Measurements from ENCODE around the gene STK32B.

The STK32B gene

GRCh38 chr4:5118091-5118786 is 67.0 kb downstream of the STK32B start:
- Histone ChIP-seq H3K27me3 (no peaks in the 10 kb centered on the region), H3K36me3 (no peaks in the 10 kb centered on the region), H3K9me3 (no peaks in the 10 kb centered on the region), H3K4me1 (no peaks in the 10 kb centered on the region), H3K27ac (no peak overlapping the region), H3K4me3 (no peak overlapping the region)
- no peak for DNase-seq
- intact Hi-C loops (cut with DNase I; ENCODE audit: low total_unique reads): no loop called here
- TF ChIP-seq, protein P1, sequence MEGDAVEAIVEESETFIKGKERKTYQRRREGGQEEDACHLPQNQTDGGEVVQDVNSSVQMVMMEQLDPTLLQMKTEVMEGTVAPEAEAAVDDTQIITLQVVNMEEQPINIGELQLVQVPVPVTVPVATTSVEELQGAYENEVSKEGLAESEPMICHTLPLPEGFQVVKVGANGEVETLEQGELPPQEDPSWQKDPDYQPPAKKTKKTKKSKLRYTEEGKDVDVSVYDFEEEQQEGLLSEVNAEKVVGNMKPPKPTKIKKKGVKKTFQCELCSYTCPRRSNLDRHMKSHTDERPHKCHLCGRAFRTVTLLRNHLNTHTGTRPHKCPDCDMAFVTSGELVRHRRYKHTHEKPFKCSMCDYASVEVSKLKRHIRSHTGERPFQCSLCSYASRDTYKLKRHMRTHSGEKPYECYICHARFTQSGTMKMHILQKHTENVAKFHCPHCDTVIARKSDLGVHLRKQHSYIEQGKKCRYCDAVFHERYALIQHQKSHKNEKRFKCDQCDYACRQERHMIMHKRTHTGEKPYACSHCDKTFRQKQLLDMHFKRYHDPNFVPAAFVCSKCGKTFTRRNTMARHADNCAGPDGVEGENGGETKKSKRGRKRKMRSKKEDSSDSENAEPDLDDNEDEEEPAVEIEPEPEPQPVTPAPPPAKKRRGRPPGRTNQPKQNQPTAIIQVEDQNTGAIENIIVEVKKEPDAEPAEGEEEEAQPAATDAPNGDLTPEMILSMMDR (IDR thresholded peaks at IDR 0.05): no peak

DNA sequence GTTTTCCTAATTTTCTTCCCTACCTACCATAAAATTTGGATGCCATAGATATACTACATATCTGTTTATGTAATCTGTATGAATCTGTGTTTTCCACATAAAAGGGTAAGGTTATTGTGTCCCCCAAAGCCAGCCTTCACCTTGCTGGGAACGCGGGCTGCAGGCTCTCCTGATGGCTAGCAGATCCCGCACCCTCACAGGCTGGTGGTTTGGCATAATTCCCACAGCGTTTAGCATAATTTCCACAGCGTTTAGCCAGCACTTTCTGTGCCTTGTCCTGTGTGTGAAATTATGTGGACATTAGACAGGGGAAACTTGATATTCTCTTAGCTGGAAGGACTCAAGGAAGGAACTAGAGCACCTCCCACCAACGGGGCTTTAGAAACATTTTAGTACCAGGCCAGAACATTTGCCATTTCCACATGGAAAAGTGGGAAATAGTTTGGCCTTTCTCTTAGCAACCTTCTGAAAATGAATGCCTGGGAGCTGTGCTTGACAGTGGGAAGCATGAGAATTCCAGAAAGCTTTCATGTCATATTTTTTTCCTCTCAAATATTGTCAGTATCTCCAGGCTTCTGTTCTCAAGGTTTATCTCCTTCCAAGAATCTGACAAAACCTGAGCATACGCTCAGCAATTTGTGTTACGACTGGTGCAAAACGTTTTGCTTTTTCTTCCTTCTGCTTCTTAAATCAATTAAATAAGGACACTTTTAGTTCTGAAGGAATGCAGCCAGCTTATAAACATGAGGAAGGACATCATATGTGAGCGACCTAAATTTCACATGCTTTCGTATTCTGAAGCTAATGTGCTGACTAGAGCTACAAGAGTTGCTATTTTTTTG is 67.9 kb downstream of the STK32B start:
- no peak for DNase-seq
- no peaks in the 10 kb centered on the region for H3K36me3 ChIP-seq
- H3K27ac ChIP-seq: no peak overlapping the region
- intact Hi-C loops (cut with DNase I; ENCODE audit: low total_unique reads): no loop called here
- no peak overlapping the region for H3K4me3 ChIP-seq
- no peaks in the 10 kb centered on the region for H3K27me3 ChIP-seq
- no peaks in the 10 kb centered on the region for H3K9me3 ChIP-seq
- H3K4me1 ChIP-seq: no peaks in the 10 kb centered on the region
- TF ChIP-seq, protein P1 (IDR thresholded peaks at IDR 0.05): no peak

GRCh38 chr4:5120067-5120466 is 68.8 kb downstream of the STK32B start:
- Histone ChIP-seq H3K27ac (no peak overlapping the region), H3K4me1 (no peaks in the 10 kb centered on the region), H3K36me3 (no peaks in the 10 kb centered on the region), H3K27me3 (no peaks in the 10 kb centered on the region), H3K9me3 (no peaks in the 10 kb centered on the region), H3K4me3 (no peak overlapping the region)
- TF ChIP-seq, protein P1 (IDR thresholded peaks at IDR 0.05): no peak
- no peak for DNase-seq
- intact Hi-C loops (cut with DNase I; ENCODE audit: low total_unique reads): no loop called here

GRCh38 chr4:5120468-5120867 is 69.2 kb downstream of the STK32B start:
- H3K4me1 ChIP-seq: no peaks in the 10 kb centered on the region
- no peak overlapping the region for H3K4me3 ChIP-seq
- H3K27me3 ChIP-seq: no peaks in the 10 kb centered on the region
- no peak for DNase-seq
- H3K36me3 ChIP-seq: no peaks in the 10 kb centered on the region
- H3K27ac ChIP-seq: no peak overlapping the region
- TF ChIP-seq, protein P1 (IDR thresholded peaks at IDR 0.05): no peak
- no peaks in the 10 kb centered on the region for H3K9me3 ChIP-seq
- intact Hi-C loops (cut with DNase I; ENCODE audit: low total_unique reads): no loop called here

DNA sequence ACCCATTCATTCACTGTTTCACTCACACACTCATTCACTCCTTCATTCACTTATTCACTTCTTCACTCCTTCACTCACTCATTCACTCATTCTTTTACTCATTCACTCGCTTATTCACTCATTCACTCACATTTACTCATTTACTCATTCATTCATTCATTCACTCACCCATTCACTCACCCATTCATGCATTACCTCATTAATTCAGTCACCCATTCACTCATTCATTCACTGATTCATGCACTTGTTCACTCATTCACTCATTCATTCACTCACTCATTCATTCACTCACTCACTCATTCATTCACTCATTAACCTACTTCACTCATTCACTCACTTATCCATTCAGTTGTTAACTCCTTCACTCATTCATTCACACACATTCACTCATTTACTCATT is 70.8 kb downstream of the STK32B start:
- no peak overlapping the region for H3K4me3 ChIP-seq
- H3K27me3 ChIP-seq: no peaks in the 10 kb centered on the region
- TF ChIP-seq, protein P1 (IDR thresholded peaks at IDR 0.05): no peak
- H3K27ac ChIP-seq: no peak overlapping the region
- DNase-seq: no peak
- no peaks in the 10 kb centered on the region for H3K36me3 ChIP-seq
- H3K9me3 ChIP-seq: no peaks in the 10 kb centered on the region
- intact Hi-C loops (cut with DNase I; ENCODE audit: low total_unique reads): no loop called here
- no peaks in the 10 kb centered on the region for H3K4me1 ChIP-seq
